Left lung (tissue), 10 donors: Measurements from ENCODE around the gene CD79A. TPM values are rescaled to one million over a fixed set of nuclear protein-coding genes. Genes with fewer than 3 reads are reported as not detected.

ENCODE experiments used
- ATAC-seq: fragments of 200-7000 bp; cut with Tn5 transposase; one replicate; pipeline ENCODE4 v1.9.1; 2020; ENCODE audit warnings: moderate library complexity
- DNase-seq, 4 donors: peaks; one replicate each; pipeline ENCODE4 v3.0.0-alpha.2; 2013 to 2020
- H3K27ac ChIP-seq, 2 donors: fragments of 200-600 bp; sonication (generic) in 1 of 2; one replicate each; pipeline versions ENCODE4 v1.5.0 to v1.8.0; 2020 to 2021
- H3K27me3 ChIP-seq, 2 donors: fragments of 200-600 bp; sonication (generic) in 1 of 2; one replicate each; pipeline versions ENCODE4 v1.5.0 to v1.8.0; 2020 to 2021
- H3K36me3 ChIP-seq, 2 donors: fragments of 200-600 bp; sonication (generic) in 1 of 2; one replicate each; pipeline versions ENCODE4 v1.5.0 to v1.8.0; 2020 to 2021
- H3K4me1 ChIP-seq, 2 donors: fragments of 200-600 bp; one replicate each; pipeline ENCODE4 v1.8.0; 2021
- H3K4me3 ChIP-seq, 2 donors: fragments of 200-600 bp; sonication (generic) in 1 of 2; one replicate each; pipeline versions ENCODE4 v1.5.0 to v1.8.0; 2020 to 2021; ENCODE audit warnings: mild to moderate bottlenecking in 1 of 2
- H3K9me3 ChIP-seq, 2 donors: fragments of 200-600 bp; sonication (generic) in 1 of 2; one replicate each; pipeline versions ENCODE4 v1.5.0 to v1.8.0; 2020 to 2021
- CTCF ChIP-seq, 2 donors: fragments of 200-600 bp; sonication (generic) in 1 of 2; IDR thresholded peaks; one replicate each; pipeline versions ENCODE4 v1.5.0 to v1.8.0; 2021; ENCODE audit warnings: antibody characterized with exemption in 2 of 2
- intact Hi-C, 2 donors: fragments of 100-400 bp; cut with DNase I; formaldehyde crosslinking; loops; one replicate each; pipeline versions ENCODE4 v1.11.2 to v1.14.2; 2022
- polyA plus RNA-seq, 6 donors: library from polyadenylated mRNA; unstranded; fragments of 120-200 nt; gene quantifications; one replicate each; pipeline ENCODE4 v1.2.1, GENCODE V29; 2013; ENCODE audit not compliant: insufficient read length in 6 of 6
- total RNA-seq, 2 donors: library from RNA; stranded (reverse); fragmentation: NEBNext Ultra II Directional; extraction: Animal tissue kit (Norgen Biotek cat#: 25700); gene quantifications; one replicate each; pipeline ENCODE4 v1.2.1, GENCODE V29; 2021
- donor health status: DM: no; HTN: yes; CAD: no.
- donor health status: DM: no; HTN: no; CAD: no.

Gene CD79A
- total and polyA plus RNA-seq, 8 donors = 0.51 to 2.3 (median 1.2) TPM

DNA sequence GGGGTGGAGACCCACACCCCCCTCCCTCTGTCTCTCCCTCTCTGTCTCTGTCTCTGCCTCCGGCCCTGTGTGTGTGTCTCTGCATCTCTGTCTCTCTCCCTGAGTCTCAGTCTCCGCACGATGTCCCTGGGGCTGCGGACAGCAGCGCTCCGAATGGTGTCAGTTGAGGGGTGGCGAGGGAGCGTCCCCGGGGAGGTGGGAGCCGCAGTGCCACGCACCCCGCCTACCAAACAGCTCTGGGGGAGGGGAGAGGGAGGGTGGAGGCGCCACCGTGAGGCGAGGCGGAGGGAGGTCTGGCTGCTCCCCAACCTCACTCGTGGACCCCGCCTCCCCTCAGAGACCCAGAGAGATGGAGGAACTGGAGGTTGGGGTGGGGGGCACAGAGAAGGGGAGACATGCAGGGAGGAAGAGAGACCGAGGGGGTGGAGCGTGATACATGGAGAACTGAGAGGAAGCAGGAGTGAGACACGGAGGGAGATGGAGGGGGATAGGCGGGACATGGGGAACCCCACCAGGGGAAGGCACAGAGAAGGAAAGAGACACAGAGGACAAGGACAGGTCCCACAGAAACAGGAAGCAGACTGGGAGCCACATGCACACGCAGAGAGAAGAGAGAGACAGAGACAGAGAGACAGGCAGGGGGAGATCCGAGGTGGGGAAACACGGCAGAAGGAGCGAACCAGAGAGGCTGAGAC is 44.0 kb downstream of the CD79A start:
- DNase-seq = no peak
- H3K27me3 ChIP-seq = peaks cover 33 to 98% of the 10 kb centered on the region in 2 donors
- no peak for ATAC-seq
- no peaks in the 10 kb centered on the region for H3K4me1 ChIP-seq
- H3K27ac ChIP-seq = no peak overlapping the region
- H3K9me3 ChIP-seq = no peaks in the 10 kb centered on the region
- no peak for TF ChIP-seq CTCF (IDR thresholded peaks at IDR 0.05)
- intact Hi-C loops = no loop called here
- H3K4me3 ChIP-seq = no peak overlapping the region
- H3K36me3 ChIP-seq = no peaks in the 10 kb centered on the region

DNA sequence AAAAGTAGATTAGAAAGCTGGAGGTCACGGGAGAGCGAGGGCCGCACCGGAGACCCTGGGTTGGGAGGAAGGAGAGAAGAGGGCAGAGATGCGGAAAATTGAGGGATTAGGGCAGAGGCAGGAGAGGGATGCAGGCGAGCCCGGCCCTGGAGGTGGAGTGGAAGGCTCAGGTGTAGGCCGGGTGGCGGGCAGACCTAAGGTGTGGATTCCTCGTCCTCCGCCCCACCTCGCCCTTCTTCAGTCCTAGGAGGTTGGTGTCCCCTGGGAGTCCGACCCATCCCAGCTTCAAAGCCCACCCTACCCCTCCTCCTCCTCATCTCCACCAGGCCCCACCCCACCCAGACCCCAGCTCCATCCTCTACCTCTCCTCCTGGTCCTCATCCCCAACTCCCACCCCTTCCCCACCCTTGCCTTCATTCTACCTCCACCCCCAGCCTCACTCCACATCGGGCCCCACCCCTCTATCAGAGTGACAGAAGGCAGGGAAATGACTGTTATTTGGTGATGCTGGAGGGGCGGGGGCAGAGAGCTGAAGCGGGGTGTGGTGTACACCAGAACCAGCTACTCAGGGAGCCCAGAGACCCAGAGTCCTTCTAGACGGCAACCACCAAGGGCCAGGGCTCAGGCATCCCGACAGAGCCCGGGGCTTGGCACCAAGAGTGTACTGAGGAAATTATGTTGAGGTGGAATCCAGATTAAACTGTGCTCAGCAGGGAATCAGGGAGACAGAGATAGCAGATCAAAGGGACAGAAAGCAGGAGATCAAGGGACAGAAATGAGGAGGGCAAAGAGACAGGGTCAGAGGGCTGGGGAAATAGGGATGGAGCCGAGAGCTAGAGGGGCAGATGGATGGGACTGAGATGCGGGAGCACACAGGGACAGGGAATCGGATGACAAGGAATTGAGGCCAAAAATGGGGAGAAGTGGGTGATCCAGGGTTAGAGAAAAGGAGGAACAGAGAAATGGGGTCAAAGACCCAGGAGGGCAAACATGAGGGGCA is 44.8 kb downstream of the CD79A start:
- intact Hi-C loops = no loop called here
- no peaks in the 10 kb centered on the region for H3K4me1 ChIP-seq
- no peaks in the 10 kb centered on the region for H3K36me3 ChIP-seq
- no peak overlapping the region for H3K4me3 ChIP-seq
- H3K27me3 ChIP-seq = peaks cover 31 to 98% of the 10 kb centered on the region in 2 donors
- DNase-seq (no peak), ATAC-seq (no peak)
- TF ChIP-seq CTCF (IDR thresholded peaks at IDR 0.05) = no peak
- H3K9me3 ChIP-seq = no peaks in the 10 kb centered on the region
- H3K27ac ChIP-seq = no peak overlapping the region

DNA sequence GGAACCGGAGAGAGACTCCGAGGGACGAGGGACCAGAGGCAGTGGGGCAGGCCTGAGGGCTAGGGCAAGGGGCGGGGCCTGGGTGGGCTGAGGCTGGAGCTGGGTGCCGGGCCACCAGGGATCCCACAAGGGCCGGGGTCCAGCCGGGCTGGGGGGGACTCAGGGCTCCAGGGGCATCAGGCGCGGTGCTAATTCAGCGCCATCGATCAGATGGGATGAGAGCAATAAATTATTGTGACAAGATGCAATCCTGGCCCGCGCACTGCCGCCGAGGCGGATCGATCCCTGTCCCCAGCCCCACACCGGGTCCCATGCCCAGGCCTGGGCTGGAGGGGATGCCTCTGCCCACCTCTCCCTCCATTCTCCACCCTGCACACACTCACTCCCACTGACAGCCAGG is 45.5 kb downstream of the CD79A start:
- Histone ChIP-seq H3K27me3 (peaks cover 33 to 98% of the 10 kb centered on the region in 2 donors), H3K27ac (no peak overlapping the region), H3K4me3 (no peak overlapping the region), H3K36me3 (no peaks in the 10 kb centered on the region), H3K4me1 (peaks cover 0 to 3% of the 10 kb centered on the region in 2 donors), H3K9me3 (no peaks in the 10 kb centered on the region)
- no peak for ATAC-seq
- intact Hi-C loops = no loop called here
- no peak for TF ChIP-seq CTCF (IDR thresholded peaks at IDR 0.05)
- DNase-seq = no peak

DNA sequence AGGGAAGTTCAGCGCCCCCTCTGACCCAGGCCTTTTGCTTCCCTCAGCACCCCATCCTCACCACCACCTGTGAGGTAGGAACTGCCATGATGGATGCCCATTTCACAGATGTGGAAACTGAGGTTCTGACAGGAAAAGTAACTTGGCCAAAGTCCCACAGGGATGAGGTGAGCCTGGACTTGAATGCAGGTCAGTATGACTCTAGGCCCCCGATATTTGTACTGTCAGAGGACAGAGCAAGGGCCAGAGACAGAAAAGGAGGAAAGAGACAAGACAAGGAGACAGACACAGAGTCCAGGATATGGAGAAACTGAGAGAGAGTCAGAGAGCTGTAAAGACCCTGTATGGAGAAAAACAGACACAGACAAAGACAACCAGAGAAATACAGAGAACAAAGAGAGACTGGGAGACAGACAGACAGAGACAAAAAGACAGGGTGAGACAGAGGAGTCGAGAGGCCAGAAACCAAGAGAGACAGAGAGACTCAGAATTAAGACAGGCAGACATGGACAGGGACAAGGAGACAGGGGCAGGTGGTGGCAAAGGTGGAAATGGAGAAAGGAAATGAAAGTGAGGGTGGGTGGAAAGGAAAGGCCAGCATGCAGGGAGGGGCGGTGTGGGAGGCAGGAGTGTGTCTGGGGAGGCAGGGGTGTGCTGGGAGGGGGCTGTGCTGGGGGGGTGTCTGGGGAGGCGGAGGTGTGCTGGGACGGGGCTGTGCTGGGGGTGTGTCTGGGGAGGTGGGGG is 46.1 kb downstream of the CD79A start:
- no peak for DNase-seq
- intact Hi-C loops = no loop called here
- H3K27ac ChIP-seq = no peak overlapping the region
- ATAC-seq = no peak
- no peak overlapping the region for H3K4me3 ChIP-seq
- peaks cover 2 to 9% of the 10 kb centered on the region in 2 donors for H3K4me1 ChIP-seq
- no peaks in the 10 kb centered on the region for H3K9me3 ChIP-seq
- peaks cover 34 to 98% of the 10 kb centered on the region in 2 donors for H3K27me3 ChIP-seq
- TF ChIP-seq CTCF (IDR thresholded peaks at IDR 0.05) = no peak
- no peaks in the 10 kb centered on the region for H3K36me3 ChIP-seq
